Stimulated activated CD4-positive, alpha-beta T cell treated with anti-CD3 and anti-CD28 coated beads, TNF-alpha, amount 100 ng/mL, for 48 hours (primary cell): Measurements from ENCODE around the gene PCYT2.

Source experiments
- DNase-seq, 3 donors: peaks; one replicate each; pipeline ENCODE4 v3.0.0-alpha.2; 2020; ENCODE audit warnings: low read depth in 3 of 3

PCYT2 gene

DNA sequence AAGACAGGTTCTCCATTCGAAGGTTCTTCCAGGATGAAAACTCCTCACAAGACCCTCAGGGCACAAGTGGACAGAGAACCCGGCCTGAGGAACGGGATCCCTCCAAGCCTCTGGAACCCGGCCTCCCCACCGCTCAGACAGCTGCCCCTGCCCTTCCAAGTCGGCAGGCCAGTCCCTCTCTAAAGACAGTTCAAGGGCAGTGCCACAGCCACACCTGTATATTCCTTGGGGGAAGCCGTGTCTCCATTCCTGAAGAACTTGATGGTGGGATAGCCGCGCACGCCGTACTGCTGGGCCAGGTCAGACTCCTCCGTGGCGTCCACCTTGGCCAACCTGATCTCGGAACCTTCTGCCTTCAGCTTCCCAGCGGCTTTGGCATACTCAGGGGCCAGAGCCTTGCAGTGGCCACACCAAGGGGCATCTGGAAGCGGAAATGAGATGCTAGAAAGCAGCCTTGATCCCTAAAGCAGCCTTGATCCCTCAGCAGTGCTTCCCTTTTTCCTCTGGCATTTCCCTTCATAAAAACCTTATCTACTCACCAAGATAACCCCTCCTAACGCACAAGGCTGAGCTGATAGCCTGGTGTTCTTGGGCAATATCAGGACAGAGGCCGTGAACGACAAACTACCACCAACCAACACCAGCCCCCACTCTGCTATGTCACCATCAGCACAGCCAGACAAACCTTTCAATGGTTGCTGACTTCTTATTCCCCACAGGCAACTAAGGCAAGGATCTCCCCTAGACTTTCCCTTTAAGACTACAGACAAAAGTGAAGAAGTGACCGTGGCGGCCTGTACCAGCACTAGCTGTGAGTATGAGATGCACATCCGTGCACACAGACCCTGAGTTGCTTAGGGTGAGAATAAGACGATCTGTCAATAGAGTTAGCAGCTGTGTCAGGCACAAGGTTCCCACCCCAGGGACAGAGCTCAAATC is 52.0 kb downstream of the PCYT2 start:
- no peak for DNase-seq

GRCh38 chr17:81858170-81858966 is 52.8 kb downstream of the PCYT2 start:
- DNase-seq: no peak

DNA sequence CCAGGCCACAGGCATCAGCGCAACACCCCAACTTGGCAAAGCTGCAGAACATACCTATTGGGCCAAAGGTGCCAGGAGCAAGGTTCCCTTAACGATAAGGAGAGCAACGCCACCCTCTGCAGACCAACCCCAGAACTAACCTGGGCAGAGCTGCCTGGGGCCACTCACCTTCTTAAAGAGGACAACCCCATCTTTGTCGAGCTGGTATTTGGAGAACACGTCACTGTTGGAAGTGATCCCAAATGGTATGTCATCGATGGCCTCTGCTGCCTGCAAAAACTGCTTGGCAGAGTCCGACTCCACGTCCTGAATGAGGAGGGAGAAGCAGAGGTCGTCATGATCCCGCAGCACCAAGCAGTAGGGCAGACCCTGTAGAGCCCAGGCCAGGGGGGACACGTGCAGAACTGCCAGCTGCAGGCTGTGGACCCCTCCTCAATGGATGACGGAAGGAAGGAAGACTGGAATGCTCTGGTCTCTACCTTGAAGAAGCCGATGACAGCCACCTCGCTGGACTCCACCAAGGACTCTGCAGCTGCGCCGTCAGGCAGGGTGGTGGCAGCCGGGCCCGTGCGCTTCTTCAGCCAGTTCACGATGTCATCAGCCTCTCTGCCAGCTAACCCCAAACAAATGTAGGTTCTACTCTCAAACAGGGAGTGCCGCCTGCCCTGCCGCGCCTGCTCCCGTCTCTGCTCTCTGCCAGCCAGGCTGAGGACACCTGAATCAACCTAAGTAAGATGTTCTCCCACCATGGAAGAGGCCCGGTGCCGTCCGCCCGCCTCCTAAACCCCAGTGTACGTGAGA is 56.0 kb downstream of the PCYT2 start:
- DNase-seq: no peak

GRCh38 chr17:81852237-81852636 is 59.0 kb downstream of the PCYT2 start:
- no peak for DNase-seq

DNA sequence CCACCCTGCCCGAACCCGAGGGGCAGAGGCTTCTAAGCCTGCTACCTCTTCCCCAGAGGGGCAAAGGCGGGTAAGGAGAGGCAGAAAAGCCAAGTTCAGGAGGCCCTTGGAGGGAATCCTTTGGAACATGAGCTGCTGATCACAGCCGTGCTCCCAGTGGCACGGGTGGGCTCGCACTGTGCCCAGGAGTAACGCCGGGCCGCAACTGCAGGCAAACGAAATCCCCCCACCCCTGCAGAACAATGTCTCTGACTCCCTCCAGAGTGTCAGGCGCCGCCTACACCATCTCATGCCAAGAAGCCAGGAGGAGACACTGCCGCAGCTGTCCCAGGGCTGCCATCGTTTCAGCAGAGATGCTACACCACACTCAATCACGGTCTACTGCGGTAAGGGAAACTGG is 59.8 kb downstream of the PCYT2 start:
- DNase-seq: no peak
